HL-60 (cell line): ENCODE results near the gene TMEM121B.

ENCODE experiments used
- DNase-seq, 2 experiments: peaks; one replicate each; pipeline ENCODE4 v3.0.0-alpha.2; 2010 to 2020; ENCODE audit warnings: low read depth in 1 of 2, low spot score in 1 of 2
- H3K27ac ChIP-seq: fragments of 250-450 bp; sonication (Bioruptor Pico); replicated peaks from 2 replicates; pipeline ENCODE4 v1.5.1; 2020; ENCODE audit warnings: mild to moderate bottlenecking, moderate library complexity
- H3K27me3 ChIP-seq: fragments of 250-450 bp; sonication (Bioruptor Pico); 2 replicates; pipeline ENCODE4 v1.5.1; 2021; ENCODE audit warnings: mild to moderate bottlenecking, moderate library complexity; ENCODE audit not compliant: insufficient read depth, poor library complexity, severe bottlenecking
- H3K4me3 ChIP-seq: replicated peaks from 2 replicates; pipeline ENCODE4 v1.5.1; 2011; ENCODE audit warnings: mild to moderate bottlenecking, control low read depth, low read length; ENCODE audit not compliant: insufficient read depth
- CTCF ChIP-seq: IDR thresholded peaks from one replicate; pipeline ENCODE4 v1.5.1; 2011; ENCODE audit warnings: low read length, control low read depth, inconsistent platforms; ENCODE audit not compliant: insufficient read depth
- GABPA ChIP-seq: IDR thresholded peaks from 2 replicates; pipeline ENCODE4 v1.6.1; 2012; ENCODE audit warnings: low read depth
- POLR2AphosphoS5 ChIP-seq: IDR thresholded peaks from 2 replicates; pipeline ENCODE4 v1.6.1; 2012; ENCODE audit warnings: low read depth
- SPI1 ChIP-seq: IDR thresholded peaks from 2 replicates; pipeline ENCODE4 v1.6.1; 2012; ENCODE audit warnings: low read depth, mild to moderate bottlenecking, borderline replicate concordance
- long read RNA-seq: library from polyadenylated mRNA; unstranded; transcript quantifications from one replicate; pipeline ENCODE4 v2.0.0, GENCODE V29; 2020
- TF ChIP-seq, protein P1 (sequence below): IDR thresholded peaks from 2 replicates; pipeline ENCODE4 v1.6.1; 2012; ENCODE audit warnings: low read depth; ENCODE audit not compliant: insufficient replicate concordance

Gene TMEM121B
- long read RNA-seq, full-length matches to known transcripts: 1 of 1 reads
- long read RNA-seq, partial matches to known transcripts: 0 of 1 reads
- long read RNA-seq, other reads (novel, unspliced or antisense): 0 of 1 reads

DNA sequence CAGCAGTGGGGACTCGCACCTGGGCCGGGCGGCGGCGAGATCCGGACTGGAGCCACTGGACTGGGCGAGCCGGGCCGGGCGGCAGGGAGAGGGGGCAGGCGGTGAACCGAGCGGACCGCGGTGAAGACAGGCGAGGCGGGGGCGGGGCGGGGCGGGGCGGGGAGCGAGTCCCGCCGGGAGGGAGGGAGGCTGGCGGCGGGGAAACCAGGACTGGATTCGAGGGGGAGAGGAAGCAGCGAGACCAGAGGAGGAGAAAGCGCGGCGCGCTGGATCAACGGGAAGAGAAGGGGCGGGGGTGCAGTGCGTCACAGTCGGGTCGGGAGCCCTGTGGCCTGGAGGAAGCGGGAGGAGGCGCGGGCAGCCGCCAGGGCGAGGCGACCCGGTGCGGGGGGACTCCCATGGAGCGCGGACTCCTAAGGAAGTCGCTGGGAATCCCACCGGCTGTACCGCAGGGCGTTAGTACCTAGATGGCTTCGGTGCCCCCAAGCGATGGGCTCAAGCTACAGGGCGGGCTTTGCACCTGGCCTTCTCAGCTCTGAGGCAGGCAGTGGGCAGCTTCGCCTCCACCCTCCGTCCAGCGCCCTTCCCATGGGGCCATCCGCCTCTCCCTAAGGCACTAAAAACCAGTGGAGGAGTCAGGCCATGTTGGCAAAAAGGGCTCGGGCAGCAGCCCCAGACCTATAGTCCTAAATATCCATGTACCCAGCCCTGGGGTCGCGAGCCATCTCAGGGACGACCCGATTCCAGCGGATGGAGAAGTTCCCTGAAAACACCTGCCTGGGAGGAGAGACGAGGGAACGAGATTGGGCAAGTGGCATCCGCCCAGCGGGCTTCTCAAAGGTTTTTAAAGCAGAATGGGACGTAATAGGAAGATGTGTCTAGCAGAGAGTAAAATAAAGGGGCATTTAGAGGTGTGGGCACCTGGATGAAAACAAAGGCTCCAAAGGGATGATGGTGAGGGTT, at the start of gene TMEM121B:
TMEM121B (minus strand) TSS at position 128 of the 963 bp plus-strand sequence. CDS start 233 bp downstream, outside the sequence.
- Histone ChIP-seq H3K27ac (no peak within 1 kb of the TSS), H3K27me3 (peaks cover 6% of the 10 kb centered on the region), H3K4me3 (peak within 1 kb of the TSS; percentile 48)
- TF ChIP-seq SPI1: no peak
- TF ChIP-seq CTCF: no peak
- TF ChIP-seq GABPA: no peak
- TF ChIP-seq, protein P1, sequence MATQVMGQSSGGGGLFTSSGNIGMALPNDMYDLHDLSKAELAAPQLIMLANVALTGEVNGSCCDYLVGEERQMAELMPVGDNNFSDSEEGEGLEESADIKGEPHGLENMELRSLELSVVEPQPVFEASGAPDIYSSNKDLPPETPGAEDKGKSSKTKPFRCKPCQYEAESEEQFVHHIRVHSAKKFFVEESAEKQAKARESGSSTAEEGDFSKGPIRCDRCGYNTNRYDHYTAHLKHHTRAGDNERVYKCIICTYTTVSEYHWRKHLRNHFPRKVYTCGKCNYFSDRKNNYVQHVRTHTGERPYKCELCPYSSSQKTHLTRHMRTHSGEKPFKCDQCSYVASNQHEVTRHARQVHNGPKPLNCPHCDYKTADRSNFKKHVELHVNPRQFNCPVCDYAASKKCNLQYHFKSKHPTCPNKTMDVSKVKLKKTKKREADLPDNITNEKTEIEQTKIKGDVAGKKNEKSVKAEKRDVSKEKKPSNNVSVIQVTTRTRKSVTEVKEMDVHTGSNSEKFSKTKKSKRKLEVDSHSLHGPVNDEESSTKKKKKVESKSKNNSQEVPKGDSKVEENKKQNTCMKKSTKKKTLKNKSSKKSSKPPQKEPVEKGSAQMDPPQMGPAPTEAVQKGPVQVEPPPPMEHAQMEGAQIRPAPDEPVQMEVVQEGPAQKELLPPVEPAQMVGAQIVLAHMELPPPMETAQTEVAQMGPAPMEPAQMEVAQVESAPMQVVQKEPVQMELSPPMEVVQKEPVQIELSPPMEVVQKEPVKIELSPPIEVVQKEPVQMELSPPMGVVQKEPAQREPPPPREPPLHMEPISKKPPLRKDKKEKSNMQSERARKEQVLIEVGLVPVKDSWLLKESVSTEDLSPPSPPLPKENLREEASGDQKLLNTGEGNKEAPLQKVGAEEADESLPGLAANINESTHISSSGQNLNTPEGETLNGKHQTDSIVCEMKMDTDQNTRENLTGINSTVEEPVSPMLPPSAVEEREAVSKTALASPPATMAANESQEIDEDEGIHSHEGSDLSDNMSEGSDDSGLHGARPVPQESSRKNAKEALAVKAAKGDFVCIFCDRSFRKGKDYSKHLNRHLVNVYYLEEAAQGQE: no peak
- TF ChIP-seq POLR2AphosphoS5: no peak
- DNase-seq: peak; percentile 39 to 77

- Histone ChIP-seq H3K27ac (no peak overlapping the region), H3K4me3 (no peak overlapping the region), H3K27me3 (no peaks in the 10 kb centered on the region)
- TF ChIP-seq, protein P1: no peak
- no peak for TF ChIP-seq CTCF
- TF ChIP-seq SPI1: no peak
- TF ChIP-seq POLR2AphosphoS5: no peak
- no peak for TF ChIP-seq GABPA
- no peak for DNase-seq
Measured at GRCh38 chr22:17167486-17167885, 46.3 kb upstream of the TMEM121B start.

DNA sequence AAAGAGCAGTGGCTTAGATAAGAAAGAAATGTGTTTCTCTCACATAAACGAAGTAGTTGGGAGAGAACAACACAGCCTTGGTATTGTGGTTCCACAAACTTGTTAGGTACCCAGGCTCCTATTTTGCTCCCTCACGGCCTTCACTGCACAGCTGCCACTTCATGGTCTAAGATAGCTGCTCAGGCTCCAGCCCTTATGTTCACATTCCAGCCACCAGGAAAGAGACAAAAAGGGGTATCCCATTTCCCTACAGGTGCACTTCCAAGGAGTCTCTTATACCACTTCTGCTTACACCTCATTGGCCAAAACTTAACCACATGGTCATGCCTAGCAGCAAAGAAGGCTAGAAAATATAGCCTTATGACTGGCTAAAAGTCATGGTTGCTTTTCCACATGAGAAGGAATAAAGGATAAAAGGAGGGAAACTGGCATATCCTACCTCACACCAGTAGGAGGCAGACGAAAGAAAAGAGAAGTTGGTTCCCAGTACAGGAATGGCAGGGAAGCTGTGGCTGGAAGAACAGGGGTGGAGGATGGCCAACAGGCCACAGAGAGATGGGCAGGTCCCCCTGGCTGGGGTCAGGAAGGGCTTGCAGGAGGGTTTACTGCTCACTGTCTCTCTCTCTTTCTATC, 43.3 kb upstream of the TMEM121B start:
- DNase-seq: no peak
- no peak overlapping the region for H3K4me3 ChIP-seq
- no peaks in the 10 kb centered on the region for H3K27me3 ChIP-seq
- TF ChIP-seq GABPA (no peak), CTCF (no peak), POLR2AphosphoS5 (no peak), SPI1 (no peak)
- TF ChIP-seq, protein P1: no peak
- H3K27ac ChIP-seq: no peak overlapping the region
